Osteoblast (primary cell): ENCODE measurements around the gene TRPV4. TPM values are rescaled to one million over a fixed set of nuclear protein-coding genes. Genes with fewer than 3 reads are reported as not detected.
A peak's percentile ranks its signal among the peaks of the same experiment; 100 is the strongest.

Experiments
- DNase-seq: peaks from one replicate; pipeline ENCODE4 v3.0.0; 2011; ENCODE audit warnings: low spot score, mixed read lengths; ENCODE audit not compliant: insufficient read length; ENCODE audit errors: missing footprints
- H2AFZ ChIP-seq: 2 replicates; pipeline ENCODE4 v1.6.0; 2011; ENCODE audit warnings: mild to moderate bottlenecking, low read length
- H3K27ac ChIP-seq: 2 replicates; pipeline ENCODE4 v1.5.1; 2011; ENCODE audit warnings: mild to moderate bottlenecking, low read depth, low read length, moderate library complexity
- H3K27me3 ChIP-seq: 2 replicates; pipeline ENCODE4 v1.6.0; 2012; ENCODE audit warnings: mild to moderate bottlenecking, control low read depth, inconsistent platforms, low read length, moderate library complexity; ENCODE audit not compliant: insufficient read depth
- H3K36me3 ChIP-seq: 2 replicates; pipeline ENCODE4 v1.5.1; 2011; ENCODE audit warnings: mild to moderate bottlenecking, low read length, control low read depth, moderate library complexity; ENCODE audit not compliant: insufficient read depth
- H3K4me1 ChIP-seq: 2 replicates; pipeline ENCODE4 v1.5.1; 2011; ENCODE audit warnings: mild to moderate bottlenecking, low read length, control low read depth, moderate library complexity; ENCODE audit not compliant: insufficient read depth
- H3K4me2 ChIP-seq: 2 replicates; pipeline ENCODE4 v1.6.0; 2011; ENCODE audit warnings: mild to moderate bottlenecking, low read length; ENCODE audit not compliant: insufficient read depth
- H3K4me3 ChIP-seq: fragments of 200-600 bp; sonication (generic); 3 replicates; pipeline ENCODE4 v1.5.1; 2012; ENCODE audit warnings: mild to moderate bottlenecking, low read length, inconsistent platforms; ENCODE audit not compliant: insufficient read depth
- H3K79me2 ChIP-seq: 2 replicates; pipeline ENCODE4 v1.6.0; 2012; ENCODE audit warnings: mild to moderate bottlenecking, low read length, control low read depth, inconsistent platforms; ENCODE audit not compliant: insufficient read depth
- H3K9me3 ChIP-seq: 2 replicates; pipeline ENCODE4 v1.5.1; 2011; ENCODE audit warnings: low read depth, low read length, control low read depth
- H4K20me1 ChIP-seq: 2 replicates; pipeline ENCODE4 v1.6.0; 2012; ENCODE audit warnings: mild to moderate bottlenecking, low read length, control low read depth; ENCODE audit not compliant: insufficient read depth
- total RNA-seq: library from RNA; depleted of rRNA; stranded (reverse); fragments of >200 nt; gene quantifications from 2 replicates; pipeline ENCODE4 v1.2.3, GENCODE V29; 2012
- TF ChIP-seq, protein P1 (sequence below): IDR thresholded peaks from 2 replicates; pipeline ENCODE4 v1.5.1; 2011; ENCODE audit warnings: mild to moderate bottlenecking, low read depth, low read length, moderate library complexity; ENCODE audit errors: extremely low read depth

TRPV4 gene
- total RNA-seq, 1 donor, result 5.8 TPM

DNA sequence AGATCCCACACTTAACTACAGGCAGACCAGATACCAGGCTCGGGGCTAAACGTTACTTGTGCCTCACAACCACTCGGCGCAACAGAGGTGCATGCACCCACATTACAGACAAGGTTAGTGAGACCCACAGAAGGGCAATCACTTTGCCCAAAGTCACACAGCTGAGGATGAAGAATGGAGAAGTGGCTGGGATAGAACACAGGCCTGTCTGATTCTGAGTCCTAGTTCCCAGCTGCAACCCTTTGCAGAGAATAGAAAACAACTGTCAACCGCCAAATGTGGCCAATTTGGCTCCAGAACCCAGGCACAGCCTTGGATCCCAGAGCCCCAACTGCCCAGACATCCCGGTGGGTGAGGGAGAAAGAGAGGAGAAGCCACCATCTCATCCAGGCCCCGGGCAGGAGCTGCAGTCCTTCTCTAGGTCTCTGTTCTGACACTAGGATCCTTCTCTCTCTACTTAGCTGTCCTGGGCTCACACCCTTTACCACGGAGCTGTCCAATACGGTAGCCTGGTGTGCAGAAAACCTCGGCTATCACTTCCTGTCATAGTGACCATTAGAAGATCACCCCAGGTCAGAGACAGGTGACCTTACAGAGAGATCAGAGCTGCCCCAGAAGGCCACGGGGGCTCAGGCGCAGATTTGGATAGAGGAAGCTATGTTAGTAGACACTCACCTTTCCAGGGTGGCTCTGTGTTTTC is 60.4 kb downstream of the TRPV4 start:
- Histone ChIP-seq H3K27ac (no peak overlapping the region), H3K36me3 (no peaks in the 10 kb centered on the region), H3K27me3 (no peaks in the 10 kb centered on the region), H3K4me3 (peak overlapping the region; percentile 60), H3K4me1 (peaks cover 9% of the 10 kb centered on the region), H3K9me3 (no peaks in the 10 kb centered on the region), H4K20me1 (no peaks in the 10 kb centered on the region), H2AFZ (peak overlapping the region; percentile 77), H3K4me2 (peak overlapping the region; percentile 79), H3K79me2 (no peaks in the 10 kb centered on the region)
- DNase-seq, result peak; percentile 92
- TF ChIP-seq, protein P1, sequence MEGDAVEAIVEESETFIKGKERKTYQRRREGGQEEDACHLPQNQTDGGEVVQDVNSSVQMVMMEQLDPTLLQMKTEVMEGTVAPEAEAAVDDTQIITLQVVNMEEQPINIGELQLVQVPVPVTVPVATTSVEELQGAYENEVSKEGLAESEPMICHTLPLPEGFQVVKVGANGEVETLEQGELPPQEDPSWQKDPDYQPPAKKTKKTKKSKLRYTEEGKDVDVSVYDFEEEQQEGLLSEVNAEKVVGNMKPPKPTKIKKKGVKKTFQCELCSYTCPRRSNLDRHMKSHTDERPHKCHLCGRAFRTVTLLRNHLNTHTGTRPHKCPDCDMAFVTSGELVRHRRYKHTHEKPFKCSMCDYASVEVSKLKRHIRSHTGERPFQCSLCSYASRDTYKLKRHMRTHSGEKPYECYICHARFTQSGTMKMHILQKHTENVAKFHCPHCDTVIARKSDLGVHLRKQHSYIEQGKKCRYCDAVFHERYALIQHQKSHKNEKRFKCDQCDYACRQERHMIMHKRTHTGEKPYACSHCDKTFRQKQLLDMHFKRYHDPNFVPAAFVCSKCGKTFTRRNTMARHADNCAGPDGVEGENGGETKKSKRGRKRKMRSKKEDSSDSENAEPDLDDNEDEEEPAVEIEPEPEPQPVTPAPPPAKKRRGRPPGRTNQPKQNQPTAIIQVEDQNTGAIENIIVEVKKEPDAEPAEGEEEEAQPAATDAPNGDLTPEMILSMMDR, result no peak

DNA sequence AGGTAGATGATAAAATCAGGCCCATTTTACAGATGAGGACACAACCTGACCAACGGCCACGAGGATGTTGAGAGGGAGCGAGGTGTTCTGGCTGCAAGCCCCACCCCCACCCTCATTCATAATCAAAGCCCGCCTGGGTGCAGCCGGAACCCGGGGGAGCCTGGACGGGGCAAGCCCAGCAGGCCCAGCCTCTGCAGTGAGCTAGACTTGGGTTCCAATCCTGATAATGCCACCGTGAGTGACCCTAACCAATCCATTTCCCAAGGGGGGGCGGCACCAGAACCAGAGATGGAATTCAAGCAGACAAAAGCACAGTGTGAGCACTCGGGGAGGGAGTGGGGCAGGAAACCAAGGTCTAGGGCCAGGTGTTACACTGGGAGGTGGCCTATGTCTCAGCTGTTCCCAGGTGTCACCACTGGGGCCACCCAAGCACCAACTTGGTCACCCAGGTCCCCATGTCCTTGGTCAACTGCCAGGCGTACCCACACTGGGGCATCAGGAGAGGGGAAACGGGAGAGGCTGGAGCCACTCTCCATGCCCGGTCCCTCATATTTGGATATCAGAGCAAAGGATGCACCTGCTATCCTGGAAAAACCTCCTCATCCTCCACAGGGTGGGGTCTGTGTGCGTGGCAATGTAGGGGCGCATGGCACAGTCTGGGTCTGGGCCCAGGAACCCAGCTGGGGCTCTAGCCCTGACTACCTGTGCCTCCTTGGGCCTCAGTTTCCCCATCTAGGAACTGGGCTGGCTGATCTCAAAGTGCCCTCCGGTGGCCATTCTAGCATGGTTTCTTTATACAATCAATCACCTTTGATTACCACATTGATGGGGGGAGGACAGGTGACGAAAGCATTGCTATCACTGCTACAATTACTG is 61.2 kb downstream of the TRPV4 start:
- H3K27me3 ChIP-seq, result no peaks in the 10 kb centered on the region
- DNase-seq, result peak; percentile 88
- H2AFZ ChIP-seq, result no peak overlapping the region
- no peaks in the 10 kb centered on the region for H3K9me3 ChIP-seq
- H3K27ac ChIP-seq, result no peak overlapping the region
- no peak overlapping the region for H3K4me3 ChIP-seq
- no peaks in the 10 kb centered on the region for H4K20me1 ChIP-seq
- no peak overlapping the region for H3K4me2 ChIP-seq
- H3K36me3 ChIP-seq, result no peaks in the 10 kb centered on the region
- TF ChIP-seq, protein P1, result no peak
- no peaks in the 10 kb centered on the region for H3K79me2 ChIP-seq
- peaks cover 9% of the 10 kb centered on the region for H3K4me1 ChIP-seq

DNA sequence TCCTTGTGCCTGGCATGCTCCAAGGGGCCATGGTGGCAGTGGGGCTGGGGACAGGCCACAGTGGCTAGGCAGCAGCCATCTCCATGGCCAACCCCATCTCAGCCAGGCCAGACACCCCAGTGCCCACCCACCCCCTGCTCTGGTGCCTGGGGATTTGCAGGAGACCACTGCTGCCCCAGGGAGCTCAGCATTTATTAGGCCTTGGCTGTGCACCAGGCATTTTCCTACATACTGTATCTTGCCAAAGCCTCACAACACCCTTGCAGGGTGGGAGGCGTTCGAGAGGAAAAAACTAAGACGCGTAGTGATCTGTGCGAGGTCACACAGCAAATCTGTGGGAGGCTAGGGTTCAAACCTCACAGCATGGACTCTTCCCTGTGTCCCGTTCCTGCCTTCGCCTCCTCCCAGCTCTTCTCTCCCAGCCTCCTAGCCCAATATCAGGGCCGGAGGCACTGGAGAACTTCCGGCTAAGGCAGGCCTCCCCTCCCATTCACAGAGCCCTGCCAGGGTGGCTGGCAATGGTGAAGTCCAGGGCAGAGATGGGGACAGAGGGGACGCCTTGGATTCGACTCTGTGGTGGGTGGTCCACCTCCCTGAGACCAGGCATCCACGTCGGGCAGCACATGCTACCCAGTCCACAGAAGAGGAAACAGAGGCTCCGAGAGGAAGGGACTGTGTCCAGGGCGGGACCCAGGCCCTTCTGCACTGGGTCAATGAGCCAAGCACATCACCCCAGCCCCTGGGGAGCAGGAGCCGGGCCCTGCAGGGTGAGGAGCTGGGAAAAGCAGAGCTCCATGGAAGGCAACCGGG is 62.1 kb downstream of the TRPV4 start:
- H3K4me3 ChIP-seq, result no peak overlapping the region
- H4K20me1 ChIP-seq, result no peaks in the 10 kb centered on the region
- no peaks in the 10 kb centered on the region for H3K36me3 ChIP-seq
- no peaks in the 10 kb centered on the region for H3K27me3 ChIP-seq
- no peaks in the 10 kb centered on the region for H3K79me2 ChIP-seq
- no peaks in the 10 kb centered on the region for H3K9me3 ChIP-seq
- H3K27ac ChIP-seq, result no peak overlapping the region
- H2AFZ ChIP-seq, result no peak overlapping the region
- TF ChIP-seq, protein P1, result no peak
- peaks cover 9% of the 10 kb centered on the region for H3K4me1 ChIP-seq
- no peak overlapping the region for H3K4me2 ChIP-seq
- no peak for DNase-seq
